Stimulated activated CD8-positive, alpha-beta memory T cell treated with anti-CD3 and anti-CD28 coated beads, Interleukin-15, amount 100 ng/mL, for 4 hours (primary cell): Measurements from ENCODE around the gene PCSK9.
"Not testable (repeated sequence)": the region's sequence is repeated elsewhere in the genome, so short reads cannot be mapped to it uniquely, and the experiment has no call there.

Experiments used
- DNase-seq, 2 donors: peaks; one replicate each; pipeline ENCODE4 v3.0.0-alpha.2; 2020; ENCODE audit warnings: low read depth in 2 of 2

PCSK9 gene

DNA sequence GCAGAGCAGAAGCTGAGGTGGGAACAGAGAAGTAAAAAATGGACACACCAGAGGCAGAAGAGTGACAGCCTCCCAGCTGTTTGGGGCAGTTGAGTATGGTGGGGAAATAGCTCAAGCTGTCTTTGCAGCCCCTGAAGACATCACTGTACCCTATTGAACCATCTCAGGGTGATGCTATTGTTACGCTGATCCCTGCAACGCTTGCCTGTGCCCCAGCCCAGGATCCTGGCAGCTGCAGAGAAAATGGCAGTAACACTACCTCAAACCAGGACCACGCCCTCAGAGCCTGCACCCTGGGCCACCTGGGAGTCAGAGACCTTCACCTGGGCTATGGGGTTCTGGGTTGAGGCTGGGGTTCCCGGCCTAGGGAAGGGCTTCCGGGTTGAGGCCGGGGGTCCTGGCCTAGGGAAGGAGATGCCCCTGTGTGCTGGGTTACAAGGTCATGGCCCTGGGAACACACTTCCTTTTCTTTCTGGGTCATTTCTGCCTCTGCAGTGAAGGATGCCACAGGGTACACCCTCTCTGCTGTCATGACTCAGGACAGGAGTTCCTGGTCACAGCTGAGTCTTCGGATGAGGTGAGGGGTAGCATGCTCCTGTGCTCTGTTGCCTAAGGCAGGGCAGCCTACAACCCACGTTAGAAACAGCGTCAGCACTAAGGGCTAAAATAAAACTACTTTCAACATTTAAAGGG is 29.0 kb upstream of the PCSK9 start:
- DNase-seq, result no peak

DNA sequence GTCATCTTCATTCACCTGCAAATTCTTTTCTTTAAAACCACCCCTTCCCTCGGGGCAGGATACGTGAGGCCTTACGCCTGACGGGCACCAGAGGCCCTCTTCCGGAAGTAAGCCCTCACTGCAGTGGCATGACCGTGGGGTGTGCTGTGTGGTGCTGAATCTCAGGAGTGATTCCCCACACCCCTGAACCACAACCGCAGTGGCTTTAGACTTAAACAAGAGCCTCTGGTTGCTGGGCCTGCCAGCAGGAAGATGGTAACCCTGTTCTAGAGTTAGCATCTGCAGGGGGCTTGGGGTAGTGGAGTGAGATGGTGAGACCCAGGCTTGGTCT is 28.5 kb upstream of the PCSK9 start:
- DNase-seq, result no peak

DNA sequence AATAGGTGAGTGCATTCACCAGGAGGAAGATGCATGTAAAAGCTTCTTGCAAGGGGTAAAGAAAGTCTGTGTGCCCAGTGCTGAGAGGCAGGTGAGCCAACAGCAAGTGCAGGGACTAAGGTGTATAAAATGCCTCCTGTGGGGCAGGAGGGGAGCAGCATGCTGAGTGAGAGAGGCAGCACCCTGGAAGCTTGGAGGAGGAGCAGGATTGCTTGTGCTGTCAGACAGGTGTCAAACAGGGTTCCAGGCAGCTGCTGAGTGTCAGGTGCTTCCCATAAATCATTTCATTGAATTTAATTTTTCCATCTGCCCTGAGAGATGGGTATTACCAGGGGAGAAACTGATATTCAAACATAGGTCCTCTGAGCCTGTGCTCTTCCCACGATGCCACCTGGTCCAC is 26.7 kb upstream of the PCSK9 start:
- DNase-seq, result no peak

DNA sequence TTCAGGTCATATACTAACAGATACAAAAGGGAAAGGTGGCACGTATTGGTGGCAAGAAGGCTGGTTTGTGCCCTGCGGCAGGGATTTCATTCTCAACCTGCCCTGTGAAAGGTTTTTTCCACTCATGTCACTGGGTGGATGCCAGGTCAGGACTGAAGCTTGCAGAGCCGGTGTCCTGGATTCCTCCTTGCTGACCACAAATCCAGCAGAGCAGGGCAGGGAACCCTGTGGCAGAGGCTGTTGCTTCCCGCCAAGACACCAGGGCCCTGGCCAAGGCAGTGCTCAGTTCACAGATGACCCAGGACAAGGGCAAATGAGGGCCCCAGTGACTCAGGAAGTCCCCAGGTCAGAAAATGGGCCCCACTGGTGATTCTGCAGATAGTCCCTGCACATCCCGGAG is 24.2 kb upstream of the PCSK9 start:
- DNase-seq, result no peak

DNA sequence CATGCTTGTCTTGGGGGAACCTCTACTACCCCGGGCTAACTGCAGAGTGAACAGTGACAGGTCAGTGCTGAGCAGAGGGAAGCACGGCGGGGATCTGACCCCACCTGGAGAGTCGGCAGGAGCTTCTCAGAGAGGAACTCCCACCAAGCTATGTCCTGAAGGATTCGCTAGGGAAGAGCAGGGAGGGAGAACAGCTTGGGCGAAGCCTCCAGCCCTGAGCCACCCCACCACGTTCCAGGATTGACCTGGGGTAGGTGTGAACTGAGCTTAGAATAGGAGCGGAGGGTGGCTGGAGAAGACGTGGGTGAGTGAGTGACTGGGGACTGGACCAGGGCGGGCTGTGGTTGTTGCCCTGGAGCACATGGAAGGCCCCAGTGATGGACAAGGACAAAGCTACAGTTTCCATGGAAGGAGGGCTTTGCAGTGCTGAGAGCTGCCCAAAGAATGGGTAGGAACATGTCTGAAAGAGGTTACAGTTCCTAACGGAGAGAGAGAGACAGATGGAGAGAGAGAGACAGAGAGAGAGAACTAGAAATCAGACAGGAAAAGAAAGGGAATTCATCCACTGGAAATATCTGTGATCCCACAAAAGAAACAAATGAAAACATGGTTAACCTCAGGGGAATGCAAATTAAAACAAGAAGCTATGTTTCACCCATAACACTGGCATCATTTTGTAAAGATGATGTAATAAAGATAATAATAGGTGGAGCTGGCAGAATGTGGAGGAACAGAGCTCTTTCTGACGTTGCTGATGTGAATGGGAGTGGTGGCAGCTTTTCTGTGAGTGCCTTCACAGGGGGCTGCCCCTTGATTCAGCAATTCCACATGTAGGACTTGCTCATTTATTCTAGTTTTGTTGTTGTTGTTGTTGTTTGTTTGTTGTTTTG is 23.4 kb upstream of the PCSK9 start:
- no peak for DNase-seq

DNA sequence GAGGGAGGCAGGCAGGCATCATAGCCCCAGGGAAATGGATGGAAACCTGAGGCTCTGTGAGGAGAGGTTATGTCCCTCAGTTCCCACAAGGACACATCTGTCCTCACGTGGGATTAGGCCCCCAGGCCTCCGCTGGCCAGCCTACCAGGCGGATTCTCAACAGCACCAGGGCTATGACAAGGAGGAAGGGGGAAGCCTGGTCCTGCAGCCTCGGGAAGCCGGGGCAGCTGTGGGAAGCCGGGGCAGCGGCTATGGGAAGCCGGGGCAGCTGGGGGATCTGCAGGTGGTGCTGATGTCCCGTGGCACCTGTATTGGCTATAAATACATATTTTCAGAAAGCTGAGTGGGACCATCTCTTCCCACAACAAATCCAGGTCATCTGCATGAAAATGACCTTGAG is 21.0 kb upstream of the PCSK9 start:
- DNase-seq, result no peak

DNA sequence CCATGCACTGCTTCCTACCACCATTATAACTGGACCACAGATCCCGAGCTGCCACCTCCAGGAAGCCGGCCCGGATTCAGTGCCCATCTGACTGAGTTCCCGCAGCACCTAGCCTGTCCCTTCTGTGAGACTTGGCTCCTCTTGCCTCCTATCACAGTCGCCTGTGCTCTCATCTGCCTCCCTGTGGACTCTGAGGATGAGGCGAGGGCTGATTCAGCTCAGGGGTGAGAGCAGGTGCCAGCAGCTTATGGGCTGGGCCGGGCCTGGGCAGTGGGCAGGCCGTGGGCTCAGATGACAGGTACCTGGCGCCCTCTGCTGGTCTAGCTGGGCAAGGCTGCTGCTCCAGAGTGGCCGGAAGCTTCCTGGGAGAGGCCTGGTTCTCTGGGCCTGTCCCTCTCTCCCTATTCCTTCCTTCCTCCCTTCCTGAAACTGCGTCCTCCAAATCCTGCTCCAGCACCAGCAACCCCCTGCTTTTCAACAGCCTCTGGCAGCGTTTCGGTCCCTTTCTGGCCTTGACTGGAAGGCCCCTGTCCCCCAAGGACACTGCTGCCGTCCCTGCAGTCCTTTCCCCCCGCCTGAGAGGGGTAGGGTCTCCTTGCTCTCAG is 17.3 kb upstream of the PCSK9 start:
- DNase-seq, result peak; percentile 2 to 14

DNA sequence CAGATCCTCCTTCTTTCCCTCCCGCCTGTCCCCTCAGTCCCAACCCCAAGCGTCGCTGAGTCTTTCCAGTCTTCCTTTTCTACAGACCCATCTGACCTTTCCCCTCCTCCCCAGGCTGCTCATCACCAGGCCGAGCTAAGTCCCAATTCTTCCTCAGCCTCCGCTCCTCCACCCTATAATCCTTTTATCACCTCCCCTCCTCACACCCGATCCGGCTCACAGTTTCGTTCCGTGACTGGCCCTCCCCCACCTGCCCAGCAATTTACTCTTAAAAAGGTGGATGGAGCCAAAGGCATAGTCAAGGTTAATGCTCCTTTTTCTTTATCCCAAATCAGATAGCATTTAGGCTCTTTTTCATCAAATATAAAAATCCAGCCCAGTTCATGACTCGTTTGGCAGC is 15.2 kb upstream of the PCSK9 start:
- DNase-seq, result not testable (repeated sequence)

DNA sequence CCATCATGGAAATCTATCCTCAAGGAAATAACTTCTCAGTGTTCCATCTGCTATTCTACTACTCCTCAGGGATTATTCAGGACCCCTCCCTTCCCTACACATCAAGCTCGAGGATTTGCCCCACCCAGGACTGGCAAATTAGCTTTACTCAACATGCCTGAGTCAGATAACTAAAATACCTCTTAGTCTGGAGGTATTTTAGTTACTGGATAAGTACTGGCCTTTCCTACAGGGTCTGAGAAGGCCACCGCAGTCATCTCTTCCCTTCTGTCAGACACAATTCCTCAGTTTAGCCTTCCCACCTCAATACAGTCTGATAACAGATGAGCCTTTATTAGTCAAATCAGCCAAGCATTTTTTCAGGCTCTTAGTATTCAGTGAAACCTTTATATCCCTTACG is 12.7 kb upstream of the PCSK9 start:
- DNase-seq, result not testable (repeated sequence)

DNA sequence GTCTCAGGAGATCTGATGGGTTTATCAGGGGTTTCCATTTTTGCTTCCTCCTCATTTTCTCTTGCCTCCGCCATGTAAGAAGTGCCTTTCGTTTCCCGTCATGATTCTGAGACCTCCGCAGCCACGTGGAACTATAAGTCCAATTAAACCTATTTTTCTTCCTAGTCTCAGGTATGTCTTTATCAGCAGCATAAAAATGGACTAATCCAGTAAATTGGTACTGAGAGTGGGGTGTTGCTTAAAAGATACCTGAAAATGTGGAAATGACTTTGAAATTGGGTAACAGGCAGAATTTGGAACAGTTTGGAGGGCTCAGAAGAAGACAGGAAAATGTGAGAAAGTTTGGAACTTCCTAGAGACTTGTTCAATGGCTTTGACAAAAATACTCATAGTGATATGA is 8.2 kb upstream of the PCSK9 start:
- DNase-seq, result not testable (repeated sequence)

DNA sequence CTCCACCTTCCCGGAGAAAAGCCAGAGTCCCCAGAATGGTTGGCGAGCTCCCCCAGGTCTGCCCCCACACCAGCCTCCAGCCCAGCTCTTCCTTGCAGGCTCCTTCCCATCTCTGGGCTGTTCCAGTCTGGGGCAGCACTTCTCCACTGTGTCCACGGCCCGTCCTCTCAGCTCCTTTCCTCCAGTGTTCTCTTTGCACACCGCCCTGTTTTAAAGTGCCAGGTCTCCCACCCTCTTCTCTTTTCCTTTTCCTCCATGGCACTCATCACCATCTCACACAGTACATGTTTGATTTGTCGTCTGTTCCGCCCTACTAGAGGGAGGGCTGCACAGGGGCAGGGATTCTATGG is 6.1 kb upstream of the PCSK9 start:
- no peak for DNase-seq

DNA sequence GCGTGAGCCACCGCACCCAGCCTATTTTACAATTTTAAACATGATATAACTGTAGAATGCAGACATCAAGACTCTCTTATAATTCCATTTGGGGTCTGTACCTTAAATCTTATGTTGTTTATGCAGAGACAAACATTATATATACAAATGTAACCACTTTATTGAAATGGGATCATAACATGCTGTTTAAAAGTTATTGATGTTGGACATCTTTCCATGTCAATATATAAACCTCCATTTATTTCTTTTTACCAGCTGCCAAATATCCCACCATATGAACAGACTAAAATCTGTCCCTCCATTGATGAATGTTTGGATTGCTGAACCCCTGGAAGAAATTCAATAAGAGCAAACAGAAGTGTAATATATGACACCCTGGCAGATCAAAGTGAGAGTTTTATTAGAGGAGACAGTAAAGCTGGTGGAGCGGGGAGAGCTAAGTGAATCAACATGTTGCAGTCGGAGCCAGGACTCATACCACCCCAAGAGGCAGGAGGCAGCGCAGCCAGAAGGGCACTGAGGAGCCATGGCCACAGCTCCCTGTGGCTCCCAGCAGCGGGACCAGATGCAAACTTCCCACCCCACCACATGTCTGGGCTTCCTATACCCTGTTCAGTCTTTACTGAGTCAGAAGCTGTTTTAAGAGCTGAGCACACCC is 4.7 kb upstream of the PCSK9 start:
- DNase-seq, result no peak

DNA sequence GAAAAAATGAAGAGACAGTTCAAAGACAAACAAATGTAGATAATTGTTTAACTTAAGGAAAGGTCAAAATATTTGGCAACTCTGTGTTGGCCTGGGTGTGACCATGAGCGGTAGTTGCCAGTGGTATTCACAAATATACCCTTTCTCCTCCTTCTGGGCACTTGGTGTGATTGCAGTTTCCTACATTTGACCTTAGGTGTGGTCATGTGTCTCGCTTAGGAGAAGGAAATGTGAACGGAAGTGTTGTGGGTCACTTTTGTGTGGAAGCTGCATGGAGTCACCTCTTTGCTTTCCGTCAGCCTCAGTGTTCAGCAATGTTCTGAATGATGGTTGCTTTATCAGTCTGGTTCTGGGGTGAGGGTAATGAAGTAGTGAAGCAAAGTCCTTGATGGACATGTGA is 3.4 kb upstream of the PCSK9 start:
- DNase-seq, result no peak

DNA sequence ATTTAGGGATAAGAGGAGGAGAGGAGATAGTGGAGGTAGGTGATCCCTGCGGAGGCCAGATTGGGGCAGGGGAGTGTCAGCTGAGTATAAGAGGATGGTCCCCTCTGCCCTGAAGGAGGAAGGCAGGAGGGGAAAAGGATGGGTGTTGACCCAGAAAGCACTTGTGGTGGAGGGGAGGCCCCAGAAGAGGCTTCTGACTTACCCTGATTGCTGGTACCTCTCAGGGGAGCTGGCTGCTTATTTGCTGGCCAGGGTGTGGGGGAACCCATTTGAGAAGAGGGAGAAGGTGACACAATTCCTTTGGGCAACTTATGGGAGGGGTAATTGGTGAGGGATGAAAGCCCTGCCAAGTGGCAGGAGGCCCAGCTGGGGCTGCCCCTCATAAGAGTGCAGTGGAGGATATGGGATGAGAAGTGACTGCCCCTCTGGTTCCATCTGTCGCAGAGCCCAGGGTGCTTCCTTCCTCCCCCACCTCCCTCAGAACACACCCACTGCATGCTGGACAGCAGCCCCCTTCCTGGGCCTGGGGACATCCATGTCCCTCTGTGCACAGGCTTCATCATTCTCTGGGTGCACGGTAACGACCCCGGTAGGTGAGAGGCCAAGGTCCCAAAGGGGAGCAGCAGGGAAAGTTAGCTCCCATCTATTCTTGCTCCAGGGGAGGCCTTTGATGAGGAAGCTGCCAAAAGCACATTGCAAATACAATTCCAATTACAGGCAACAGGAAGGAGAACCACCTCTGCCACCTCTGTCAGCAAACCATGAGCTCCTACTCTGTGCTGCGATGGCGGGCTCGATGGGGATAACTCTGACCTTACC is 1.4 kb upstream of the PCSK9 start:
- DNase-seq, result no peak

DNA sequence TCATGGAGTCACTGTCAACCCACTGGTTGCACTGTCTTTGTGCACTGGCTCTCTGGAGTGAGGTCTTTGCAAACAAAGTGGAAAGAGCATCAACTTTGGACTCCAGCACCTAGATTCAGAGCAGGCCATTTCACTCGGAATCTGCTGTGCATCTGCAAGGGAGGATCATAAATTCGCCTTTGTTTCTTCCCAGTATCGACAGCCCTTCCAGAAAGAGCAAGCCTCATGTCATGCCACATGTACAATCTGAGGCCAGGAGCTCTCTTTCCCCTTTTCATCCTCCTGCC is 853 bp upstream of the PCSK9 start:
- no peak for DNase-seq

DNA sequence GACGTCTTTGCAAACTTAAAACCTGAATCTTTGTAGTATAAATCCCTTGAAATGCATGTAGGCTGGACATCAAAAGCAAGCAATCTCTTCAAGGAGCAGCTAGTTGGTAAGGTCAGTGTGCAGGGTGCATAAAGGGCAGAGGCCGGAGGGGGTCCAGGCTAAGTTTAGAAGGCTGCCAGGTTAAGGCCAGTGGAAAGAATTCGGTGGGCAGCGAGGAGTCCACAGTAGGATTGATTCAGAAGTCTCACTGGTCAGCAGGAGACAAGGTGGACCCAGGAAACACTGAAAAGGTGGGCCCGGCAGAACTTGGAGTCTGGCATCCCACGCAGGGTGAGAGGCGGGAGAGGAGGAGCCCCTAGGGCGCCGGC is 390 bp upstream of the PCSK9 start:
- DNase-seq, result no peak

DNA sequence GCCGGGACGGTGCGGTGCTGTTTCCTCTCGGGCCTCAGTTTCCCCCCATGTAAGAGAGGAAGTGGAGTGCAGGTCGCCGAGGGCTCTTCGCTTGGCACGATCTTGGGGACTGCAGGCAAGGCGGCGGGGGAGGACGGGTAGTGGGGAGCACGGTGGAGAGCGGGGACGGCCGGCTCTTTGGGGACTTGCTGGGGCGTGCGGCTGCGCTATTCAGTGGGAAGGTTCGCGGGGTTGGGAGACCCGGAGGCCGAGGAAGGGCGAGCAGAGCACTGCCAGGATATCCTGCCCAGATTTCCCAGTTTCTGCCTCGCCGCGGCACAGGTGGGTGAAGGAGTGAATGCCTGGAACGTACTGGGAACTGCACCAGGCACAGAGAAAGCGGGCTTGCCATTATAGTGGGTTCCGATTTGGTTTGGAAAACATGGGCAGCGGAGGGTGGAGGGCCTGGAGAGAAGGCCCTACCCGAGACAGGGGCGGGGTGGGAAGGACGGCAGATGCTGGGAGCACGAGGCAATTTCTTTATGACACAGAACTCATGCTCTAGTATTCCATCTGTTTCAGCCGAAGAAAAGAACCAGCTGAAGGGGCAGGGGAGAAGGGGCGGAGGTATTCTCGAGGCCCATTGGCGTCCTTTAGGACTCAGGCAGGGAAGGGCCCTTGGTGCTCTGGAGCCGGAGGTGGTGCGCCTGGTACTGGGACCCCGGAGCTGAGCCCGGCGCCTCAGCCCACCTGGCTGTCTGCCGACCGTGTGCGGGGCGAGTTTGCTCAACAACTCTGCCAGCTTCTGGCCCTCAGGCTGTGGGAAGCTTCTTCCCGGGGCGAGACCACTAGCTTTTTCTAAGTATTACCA is 960 bp downstream of the PCSK9 start:
- no peak for DNase-seq

DNA sequence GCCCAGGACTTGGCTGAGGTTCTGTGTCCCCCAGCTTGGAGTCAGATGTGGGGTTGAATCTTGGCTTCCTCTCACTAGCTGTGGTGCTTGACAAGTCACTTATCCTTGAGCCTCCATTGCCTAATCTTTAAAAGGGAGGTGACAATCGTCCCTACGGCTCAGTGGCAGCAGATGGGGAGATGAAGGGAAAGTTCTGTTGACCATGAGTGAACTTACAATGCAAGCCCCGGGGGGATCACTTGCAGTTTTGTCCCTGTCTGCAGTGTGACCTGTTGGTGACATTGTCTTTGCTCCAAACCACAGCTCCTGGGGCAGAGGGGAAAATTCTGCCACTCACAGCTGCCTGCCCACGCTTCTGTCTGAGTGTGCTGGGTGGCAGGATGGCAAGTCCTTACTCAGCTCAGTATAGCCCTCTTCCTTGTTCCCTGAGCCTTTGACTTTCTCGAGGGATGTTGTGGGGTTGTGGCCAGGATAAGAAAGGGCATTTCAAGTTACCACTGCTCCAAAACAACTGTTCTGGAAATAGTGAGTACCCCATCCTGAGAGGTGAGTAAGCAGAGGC is 1.7 kb downstream of the PCSK9 start:
- DNase-seq, result no peak

DNA sequence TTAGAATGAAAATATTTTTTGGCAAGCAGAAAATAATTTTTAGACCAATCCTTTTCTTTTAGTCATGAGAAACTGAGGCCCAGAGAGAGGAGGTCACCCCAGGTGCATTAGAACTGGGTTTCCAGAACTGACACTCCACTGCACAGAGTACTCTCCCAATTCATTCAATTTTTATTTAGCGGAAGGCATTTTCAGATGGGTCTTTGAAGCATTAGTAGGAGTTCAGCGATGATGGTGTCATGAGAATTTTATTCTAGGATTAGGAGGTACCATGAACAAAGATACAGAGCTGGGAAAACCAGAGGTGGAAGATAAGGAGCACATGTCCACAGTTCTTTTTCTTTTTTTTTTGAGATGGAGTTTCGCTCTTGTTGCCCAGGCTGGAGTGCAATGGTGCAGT is 2.3 kb downstream of the PCSK9 start:
- DNase-seq, result no peak

DNA sequence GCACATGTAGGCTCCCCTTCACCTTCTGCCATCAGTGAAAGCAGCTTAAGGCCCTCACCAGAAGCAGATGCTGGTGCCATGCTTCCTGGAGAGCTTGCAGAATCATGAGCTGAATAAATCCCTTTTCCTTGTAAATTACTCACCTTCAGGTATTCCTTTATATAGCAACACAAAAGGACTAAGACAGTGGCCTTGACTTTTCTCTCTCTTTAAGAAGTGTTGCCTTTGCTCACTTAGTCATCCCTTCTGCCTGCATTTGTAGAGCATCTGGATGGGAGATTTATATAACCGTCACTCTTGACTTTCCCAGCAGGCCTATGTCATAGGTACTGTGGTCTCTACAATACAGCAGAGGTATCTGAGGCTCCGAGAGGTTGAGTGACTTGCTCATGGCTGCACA is 3.7 kb downstream of the PCSK9 start:
- DNase-seq, result no peak

DNA sequence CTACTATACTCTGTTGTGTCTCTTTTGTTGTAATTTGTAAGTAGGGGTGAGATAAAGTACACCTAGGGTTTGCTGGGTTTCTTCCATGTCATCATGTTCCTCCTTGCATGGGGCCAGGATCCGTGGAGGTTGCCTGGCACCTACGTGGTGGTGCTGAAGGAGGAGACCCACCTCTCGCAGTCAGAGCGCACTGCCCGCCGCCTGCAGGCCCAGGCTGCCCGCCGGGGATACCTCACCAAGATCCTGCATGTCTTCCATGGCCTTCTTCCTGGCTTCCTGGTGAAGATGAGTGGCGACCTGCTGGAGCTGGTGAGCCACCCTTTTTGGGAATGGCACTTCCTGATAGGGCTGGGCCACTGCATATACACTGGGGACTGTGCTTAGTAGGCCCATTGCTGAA is 4.4 kb downstream of the PCSK9 start:
- DNase-seq, result no peak
